HCT116 (cell line): ENCODE measurements around the gene GPHN.

Source experiments
- ATF3 ChIP-seq: IDR thresholded peaks from 2 replicates; pipeline ENCODE4 v1.6.1; 2012
- CEBPB ChIP-seq: IDR thresholded peaks from 2 replicates; pipeline ENCODE4 v1.6.1; 2012; ENCODE audit warnings: low read depth
- EZH2 ChIP-seq: fragments of 200-600 bp; sonication (generic); IDR thresholded peaks from 2 replicates; pipeline ENCODE4 v1.6.1; 2017; ENCODE audit warnings: antibody characterized with exemption, mixed run types
- POLR2A ChIP-seq: IDR thresholded peaks from 2 replicates; pipeline ENCODE4 v1.7.0; 2011; ENCODE audit warnings: borderline replicate concordance; ENCODE audit not compliant: insufficient read depth, insufficient read length; ENCODE audit errors: extremely low read depth
- POLR2AphosphoS5 ChIP-seq: IDR thresholded peaks from 2 replicates; pipeline ENCODE4 v1.6.1; 2011; ENCODE audit warnings: mild to moderate bottlenecking, low read depth, low read length, moderate library complexity
- SIN3A ChIP-seq: IDR thresholded peaks from 2 replicates; pipeline ENCODE4 v1.6.1; 2012; ENCODE audit warnings: low read depth
- ZNF274 ChIP-seq: fragments of 200-500 bp; sonication (Bioruptor generic); IDR thresholded peaks from 2 replicates; pipeline ENCODE4 v1.6.1; 2014; ENCODE audit warnings: mild to moderate bottlenecking, low read depth, low read length, inconsistent platforms
- TF ChIP-seq, protein P1 (sequence below), 3 experiments: fragments of 200-600 bp in 1 of 3; sonication (generic) in 1 of 3; IDR thresholded peaks in 2 of 3; conservative IDR thresholded peaks in 1 of 3; 2 replicates each; pipeline ENCODE4 v1.5.1; 2012 to 2017; ENCODE audit warnings: low read depth in 2 of 3, low read length in 2 of 3, antibody characterized with exemption in 1 of 3, borderline replicate concordance in 1 of 3, control low read depth in 1 of 3, mild to moderate bottlenecking in 1 of 3, mixed read lengths in 1 of 3, mixed run types in 1 of 3, moderate library complexity in 1 of 3; ENCODE audit not compliant: insufficient read depth in 1 of 3
- TF ChIP-seq, protein P2 (sequence below): IDR thresholded peaks from 2 replicates; pipeline ENCODE4 v1.6.1; 2011; ENCODE audit warnings: mild to moderate bottlenecking, low read length, moderate library complexity; ENCODE audit not compliant: insufficient replicate concordance; ENCODE audit errors: extremely low read depth

DNA sequence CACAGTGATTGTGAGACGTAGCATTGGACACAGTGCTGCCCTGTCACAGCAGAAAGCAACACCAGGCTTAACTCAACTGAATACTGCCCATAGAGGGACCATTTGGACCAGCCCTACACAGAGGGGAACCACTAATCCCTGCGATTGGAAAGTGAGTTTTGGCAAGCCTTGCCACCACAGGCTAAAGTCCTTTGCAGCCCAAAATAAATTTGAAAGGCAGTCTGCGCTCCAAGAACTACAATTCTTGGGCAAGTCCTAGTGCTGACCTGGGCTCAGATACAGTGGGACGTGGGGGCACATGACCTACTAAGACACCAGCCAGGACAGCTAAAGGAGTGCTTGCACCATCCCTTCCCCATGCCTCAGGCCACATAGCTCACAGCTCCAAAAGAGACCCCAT lies 349.9 kb downstream of the GPHN start:
- TF ChIP-seq, protein P1, sequence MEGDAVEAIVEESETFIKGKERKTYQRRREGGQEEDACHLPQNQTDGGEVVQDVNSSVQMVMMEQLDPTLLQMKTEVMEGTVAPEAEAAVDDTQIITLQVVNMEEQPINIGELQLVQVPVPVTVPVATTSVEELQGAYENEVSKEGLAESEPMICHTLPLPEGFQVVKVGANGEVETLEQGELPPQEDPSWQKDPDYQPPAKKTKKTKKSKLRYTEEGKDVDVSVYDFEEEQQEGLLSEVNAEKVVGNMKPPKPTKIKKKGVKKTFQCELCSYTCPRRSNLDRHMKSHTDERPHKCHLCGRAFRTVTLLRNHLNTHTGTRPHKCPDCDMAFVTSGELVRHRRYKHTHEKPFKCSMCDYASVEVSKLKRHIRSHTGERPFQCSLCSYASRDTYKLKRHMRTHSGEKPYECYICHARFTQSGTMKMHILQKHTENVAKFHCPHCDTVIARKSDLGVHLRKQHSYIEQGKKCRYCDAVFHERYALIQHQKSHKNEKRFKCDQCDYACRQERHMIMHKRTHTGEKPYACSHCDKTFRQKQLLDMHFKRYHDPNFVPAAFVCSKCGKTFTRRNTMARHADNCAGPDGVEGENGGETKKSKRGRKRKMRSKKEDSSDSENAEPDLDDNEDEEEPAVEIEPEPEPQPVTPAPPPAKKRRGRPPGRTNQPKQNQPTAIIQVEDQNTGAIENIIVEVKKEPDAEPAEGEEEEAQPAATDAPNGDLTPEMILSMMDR (IDR thresholded peaks at IDR 0.05 in 2 of 3, conservative IDR thresholded peaks at IDR 0.05 in 1 of 3; ENCODE audit: borderline replicate concordance in 1 of 3, insufficient read depth in 1 of 3, low read depth in 2 of 3, low read length in 2 of 3): no peak
- TF ChIP-seq EZH2 (no peak), POLR2A (no peak), POLR2AphosphoS5 (no peak), CEBPB (no peak), ZNF274 (no peak), SIN3A (no peak), ATF3 (no peak)
- TF ChIP-seq, protein P2, sequence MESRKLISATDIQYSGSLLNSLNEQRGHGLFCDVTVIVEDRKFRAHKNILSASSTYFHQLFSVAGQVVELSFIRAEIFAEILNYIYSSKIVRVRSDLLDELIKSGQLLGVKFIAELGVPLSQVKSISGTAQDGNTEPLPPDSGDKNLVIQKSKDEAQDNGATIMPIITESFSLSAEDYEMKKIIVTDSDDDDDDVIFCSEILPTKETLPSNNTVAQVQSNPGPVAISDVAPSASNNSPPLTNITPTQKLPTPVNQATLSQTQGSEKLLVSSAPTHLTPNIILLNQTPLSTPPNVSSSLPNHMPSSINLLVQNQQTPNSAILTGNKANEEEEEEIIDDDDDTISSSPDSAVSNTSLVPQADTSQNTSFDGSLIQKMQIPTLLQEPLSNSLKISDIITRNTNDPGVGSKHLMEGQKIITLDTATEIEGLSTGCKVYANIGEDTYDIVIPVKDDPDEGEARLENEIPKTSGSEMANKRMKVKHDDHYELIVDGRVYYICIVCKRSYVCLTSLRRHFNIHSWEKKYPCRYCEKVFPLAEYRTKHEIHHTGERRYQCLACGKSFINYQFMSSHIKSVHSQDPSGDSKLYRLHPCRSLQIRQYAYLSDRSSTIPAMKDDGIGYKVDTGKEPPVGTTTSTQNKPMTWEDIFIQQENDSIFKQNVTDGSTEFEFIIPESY: no peak
